Stomach (tissue), 9 donors: Measurements from ENCODE around the gene NRAP. TPM values are rescaled to one million over a fixed set of nuclear protein-coding genes. Genes with fewer than 3 reads are reported as not detected.

Experiments used
- DNase-seq, 2 donors: peaks; one replicate each; pipeline versions ENCODE4 v3.0.0 to v3.0.0-alpha.2; 2013 to 2019
- H3K27ac ChIP-seq, 5 donors: fragments of 200-600 bp in 4 of 5; sonication (generic) in 4 of 5; one replicate each; pipeline ENCODE4 v1.5.1; 2013 to 2019; ENCODE audit warnings: mild to moderate bottlenecking in 1 of 5, moderate library complexity in 1 of 5
- H3K27me3 ChIP-seq, 3 donors: fragments of 200-600 bp; sonication (generic); one replicate each; pipeline ENCODE4 v1.5.1; 2017 to 2019; ENCODE audit warnings: mixed run types in 1 of 3
- H3K36me3 ChIP-seq, 4 donors: fragments of 200-600 bp; sonication (generic); 1 replicate in 3 of 4; 2 replicates in 1 of 4; pipeline ENCODE4 v1.5.1; 2016 to 2019
- H3K4me1 ChIP-seq, 4 donors: fragments of 200-600 bp; sonication (generic); one replicate each; pipeline ENCODE4 v1.5.1; 2016 to 2019
- H3K4me3 ChIP-seq, 4 donors: fragments of 200-600 bp; sonication (generic) in 3 of 4; one replicate each; pipeline ENCODE4 v1.5.1; 2016 to 2019; ENCODE audit warnings: mild to moderate bottlenecking in 1 of 4
- H3K9me3 ChIP-seq, 4 donors: fragments of 200-600 bp; sonication (generic); one replicate each; pipeline ENCODE4 v1.5.1; 2016 to 2019
- CTCF ChIP-seq, 7 experiments: fragments of 450-650 bp in 4 of 7; fragments of 200-600 bp in 3 of 7; sonication (generic) in 3 of 7; IDR thresholded peaks; one replicate each; pipeline ENCODE4 v1.5.1; 2016 to 2019; ENCODE audit warnings: antibody characterized with exemption in 7 of 7, control low read depth in 2 of 7, mild to moderate bottlenecking in 1 of 7
- EP300 ChIP-seq: sonication (generic); formaldehyde crosslinking; IDR thresholded peaks from one replicate; pipeline ENCODE4 v1.6.1; 2017; ENCODE audit warnings: antibody characterized with exemption
- POLR2A ChIP-seq, 4 donors: fragments of 450-650 bp; IDR thresholded peaks; one replicate each; pipeline ENCODE4 v1.6.1; 2016; ENCODE audit warnings: antibody characterized with exemption in 4 of 4, control low read depth in 2 of 4, mild to moderate bottlenecking in 1 of 4, moderate library complexity in 1 of 4
- POLR2AphosphoS5 ChIP-seq, 3 donors: sonication (generic); formaldehyde crosslinking; IDR thresholded peaks; one replicate each; pipeline ENCODE4 v1.6.1; 2016; ENCODE audit warnings: antibody characterized with exemption in 3 of 3
- WGBS, 5 donors: extraction: QIAGEN DNeasy Blood & Tissue Kit in 3 of 5; methylation state at CpG; one replicate each; pipeline versions ENCODE4 v1.1.5 to v1.1.7; 2013 to 2018; 5-methylcytosine and 5-hydroxymethylcytosine counted together
- intact Hi-C: fragments of 100-400 bp; cut with DNase I; formaldehyde crosslinking; loops from one replicate; pipeline ENCODE4 v1.15.1; 2023; ENCODE audit warnings: low total_unique reads
- polyA plus RNA-seq, 3 donors: library from polyadenylated mRNA; stranded (reverse); fragments of 200-250 nt; gene quantifications; one replicate each; pipeline ENCODE4 v1.2.3, GENCODE V29; 2013
- total RNA-seq, 5 donors: library from RNA; depleted of rRNA; stranded (reverse); fragments of >200 nt; gene quantifications; one replicate each; pipeline versions ENCODE4 v1.1.0 to v1.2.3, GENCODE V29; 2014 to 2016
- donor health status: healthy with polysubstance abuse.
- donor health status: Bipolar disorder and iron deficiency.
- donor health status: healthy.

Gene NRAP
- total and polyA plus RNA-seq, 8 donors = 0.03 to 0.92 (median 0.19) TPM; not detected in 4

GRCh38 chr10:113555751-113556150, 108.1 kb downstream of the NRAP start:
- TF ChIP-seq EP300 (no peak), POLR2A (IDR thresholded peaks at IDR 0.05) (no peak), CTCF (IDR thresholded peaks at IDR 0.05) (no peak), POLR2AphosphoS5 (IDR thresholded peaks at IDR 0.05) (no peak)
- no peak overlapping the region for H3K27ac ChIP-seq
- H3K4me1 ChIP-seq = peaks cover 8 to 51% (median 29%) of the 10 kb centered on the region in 4 donors
- no peaks in the 10 kb centered on the region for H3K27me3 ChIP-seq
- no peak overlapping the region for H3K4me3 ChIP-seq
- no peak for DNase-seq
- 56 to 82% (median 80%) methylated on average over 1 of the region's 1 CpG for WGBS, 5 donors
- intact Hi-C loops = no loop called here
- H3K36me3 ChIP-seq = no peaks in the 10 kb centered on the region
- no peaks in the 10 kb centered on the region for H3K9me3 ChIP-seq

- Histone ChIP-seq H3K9me3 (no peaks in the 10 kb centered on the region), H3K27ac (no peak overlapping the region), H3K4me3 (peak overlapping the region in 1 of 4 donors; percentile 21), H3K36me3 (no peaks in the 10 kb centered on the region), H3K27me3 (no peaks in the 10 kb centered on the region), H3K4me1 (peaks cover 11 to 51% (median 29%) of the 10 kb centered on the region in 4 donors)
- intact Hi-C loops = no loop called here
- DNase-seq = no peak
- TF ChIP-seq POLR2A (IDR thresholded peaks at IDR 0.05) (no peak), CTCF (IDR thresholded peaks at IDR 0.05) (no peak), POLR2AphosphoS5 (IDR thresholded peaks at IDR 0.05) (no peak), EP300 (no peak)
- WGBS, 5 donors = 89 to 95% (median 92%) methylated on average over 3 of the region's 3 CpGs
These were observed 108.6 kb downstream of the NRAP start for GRCh38 chr10:113555245-113555644.

GRCh38 chr10:113554214-113554613, 109.6 kb downstream of the NRAP start:
- Histone ChIP-seq H3K9me3 (no peaks in the 10 kb centered on the region), H3K27me3 (no peaks in the 10 kb centered on the region), H3K27ac (peak overlapping the region in 1 of 5 donors; percentile 58), H3K36me3 (no peaks in the 10 kb centered on the region), H3K4me1 (peaks cover 13 to 51% (median 29%) of the 10 kb centered on the region in 4 donors), H3K4me3 (peak overlapping the region in 2 of 4 donors; percentile 8 to 21)
- TF ChIP-seq CTCF (IDR thresholded peaks at IDR 0.05) (no peak), POLR2AphosphoS5 (IDR thresholded peaks at IDR 0.05) (no peak), POLR2A (IDR thresholded peaks at IDR 0.05) (no peak), EP300 (no peak)
- WGBS, 5 donors = 35 to 68% (median 45%) methylated on average over 5 of the region's 5 CpGs
- DNase-seq = no peak
- intact Hi-C loops = no loop called here

- peaks cover 11 to 51% (median 28%) of the 10 kb centered on the region in 4 donors for H3K4me1 ChIP-seq
- H3K27me3 ChIP-seq = no peaks in the 10 kb centered on the region
- intact Hi-C loops = no loop called here
- peak overlapping the region in 3 of 4 donors; percentile 8 to 21 (median 12) for H3K4me3 ChIP-seq
- 67 to 73% (median 70%) methylated on average over 2 of the region's 2 CpGs for WGBS, 5 donors
- DNase-seq = no peak
- peak overlapping the region in 2 of 5 donors; percentile 29 to 58 for H3K27ac ChIP-seq
- TF ChIP-seq POLR2AphosphoS5 (IDR thresholded peaks at IDR 0.05) (no peak), CTCF (IDR thresholded peaks at IDR 0.05) (no peak), EP300 (no peak), POLR2A (IDR thresholded peaks at IDR 0.05) (no peak)
- no peaks in the 10 kb centered on the region for H3K9me3 ChIP-seq
- no peaks in the 10 kb centered on the region for H3K36me3 ChIP-seq
These were observed 110.7 kb downstream of the NRAP start for GRCh38 chr10:113553149-113553548.
